HEK293 (cell line): ENCODE data around the gene NOL9.

Source experiments
- CTCF ChIP-seq: fragments of 450-650 bp; formaldehyde crosslinking; IDR thresholded peaks from 2 replicates; pipeline ENCODE4 v1.5.1; 2016; ENCODE audit warnings: missing biosample characterization, missing genetic modification characterization
- REST ChIP-seq: fragments of 450-650 bp; formaldehyde crosslinking; IDR thresholded peaks from 2 replicates; pipeline ENCODE4 v1.5.1; 2016; ENCODE audit warnings: missing biosample characterization, missing genetic modification characterization
- ZBTB8A ChIP-seq: fragments of 450-650 bp; formaldehyde crosslinking; IDR thresholded peaks from 2 replicates; pipeline ENCODE4 v1.5.1; 2016; ENCODE audit warnings: missing biosample characterization, missing genetic modification characterization
- ZNF10 ChIP-seq: fragments of 450-650 bp; formaldehyde crosslinking; IDR thresholded peaks from 2 replicates; pipeline ENCODE4 v1.5.1; 2017; ENCODE audit warnings: missing biosample characterization, missing genetic modification characterization
- ZNF169 ChIP-seq: fragments of 450-650 bp; formaldehyde crosslinking; IDR thresholded peaks from 2 replicates; pipeline ENCODE4 v1.5.1; 2016; ENCODE audit warnings: missing biosample characterization, missing genetic modification characterization
- ZNF324 ChIP-seq: fragments of 450-650 bp; formaldehyde crosslinking; IDR thresholded peaks from 2 replicates; pipeline ENCODE4 v1.5.1; 2016; ENCODE audit warnings: missing biosample characterization, missing genetic modification characterization
- ZNF341 ChIP-seq: fragments of 450-650 bp; formaldehyde crosslinking; IDR thresholded peaks from 2 replicates; pipeline ENCODE4; 2016; ENCODE audit warnings: low read depth, missing biosample characterization, missing genetic modification characterization
- ZNF501 ChIP-seq: fragments of 450-650 bp; formaldehyde crosslinking; IDR thresholded peaks from 2 replicates; pipeline ENCODE4 v1.5.1; 2016; ENCODE audit warnings: missing biosample characterization, missing genetic modification characterization
- ZNF610 ChIP-seq: fragments of 450-650 bp; formaldehyde crosslinking; IDR thresholded peaks from 2 replicates; pipeline ENCODE4 v1.5.1; 2016; ENCODE audit warnings: missing biosample characterization, missing genetic modification characterization, borderline replicate concordance
- ZSCAN23 ChIP-seq: fragments of 450-650 bp; formaldehyde crosslinking; IDR thresholded peaks from 2 replicates; pipeline ENCODE4 v1.5.1; 2016; ENCODE audit warnings: missing biosample characterization, missing genetic modification characterization

- no peak for TF ChIP-seq ZSCAN23 (tag by site-specific recombination)
- TF ChIP-seq ZNF501 (tag by site-specific recombination): no peak
- TF ChIP-seq CTCF: no peak
- no peak for TF ChIP-seq ZBTB8A (tag by site-specific recombination)
- no peak for TF ChIP-seq ZNF324
- no peak for TF ChIP-seq REST (tag by site-specific recombination)
- no peak for TF ChIP-seq ZNF610 (tag by site-specific recombination)
- TF ChIP-seq ZNF169 (tag by site-specific recombination): no peak
- no peak for TF ChIP-seq ZNF10
- TF ChIP-seq ZNF341 (tag by site-specific recombination): no peak
Measured at GRCh38 chr1:6592441-6592840, 38.1 kb upstream of the NOL9 start.
